Lower leg skin (tissue), 4 donors: Measurements from ENCODE around the gene CTDSP1. TPM values are rescaled to one million over a fixed set of nuclear protein-coding genes. Genes with fewer than 3 reads are reported as not detected.

Source experiments
- microRNA counts, 2 donors: library from miRNA; unstranded; fragments of <30 nt; microRNA quantifications; one replicate each; lab custom pipeline; 2016
- microRNA-seq, 2 donors: library from miRNA; unstranded; fragments of <30 nt; microRNA quantifications; one replicate each; pipeline ENCODE4, GENCODE V29; 2016; ENCODE audit warnings: borderline replicate concordance in 2 of 2, borderline number of aligned reads in 1 of 2
- total RNA-seq, 4 donors: library from RNA; depleted of rRNA; stranded (reverse); fragments of >200 nt; gene quantifications; one replicate each; pipeline ENCODE4 v1.1.0, GENCODE V29; 2016

Gene CTDSP1
- total RNA-seq, 4 donors from 2014 or later = 64.8 to 108 (median 99.9) TPM

MicroRNA genes within 50 kb of the gene (microRNA counts, 767-probe panel; counts per million panel counts)
- microRNA hsa-miR-26b-5p (lab: Ali Mortazavi, UCI) = 14,920 to 17,132 counts per million in 2 donors

Small RNA genes within 50 kb of the gene (microRNA-seq; reads per million reads assigned to microRNA genes)
- 95,886 to 97,431 reads per million in 2 donors for gene MIR26B

Other genes starting within 250 kb of the CTDSP1 start
- under 1 TPM in 2 of 4 donors, not detected in 2; 0.15 to 0.46 TPM for gene CXCR1, start 232.9 kb upstream of the CTDSP1 start, total RNA-seq
- gene ARPC2, start 182.7 kb upstream of the CTDSP1 start, total RNA-seq = 100 to 1,000 TPM; 233 to 344 (median 300) TPM
- 1 to 10 TPM in 3 of 4 donors, under 1 TPM in 1; 0.34 to 1.7 (median 1.4) TPM for gene GPBAR1, start 138.9 kb upstream of the CTDSP1 start, total RNA-seq
- gene AAMP, start 129.7 kb upstream of the CTDSP1 start, total RNA-seq = 100 to 1,000 TPM; 142 to 171 (median 151) TPM
- 10 to 100 TPM; 26.6 to 60.6 (median 43.3) TPM for gene PNKD, start 129.3 kb upstream of the CTDSP1 start, total RNA-seq
- 100 to 1,000 TPM; 205 to 318 (median 287) TPM for gene TMBIM1, start 107.4 kb upstream of the CTDSP1 start, total RNA-seq
- gene CATIP, start 43.0 kb upstream of the CTDSP1 start, total RNA-seq = not detected
- 1 to 10 TPM; 2.2 to 4.6 (median 3.5) TPM for gene SLC11A1, start 17.6 kb upstream of the CTDSP1 start, total RNA-seq
- gene VIL1, start 19.3 kb downstream of the CTDSP1 start, total RNA-seq = under 1 TPM in 2 of 4 donors, not detected in 2; 0.84 to 0.98 TPM
- 10 to 100 TPM; 10.5 to 12.0 (median 11.4) TPM for gene USP37, start 168.5 kb downstream of the CTDSP1 start, total RNA-seq
- gene CNOT9, start 169.0 kb downstream of the CTDSP1 start, total RNA-seq = 10 to 100 TPM; 30.1 to 39.1 (median 34.5) TPM
- 1 to 10 TPM in 1 of 4 donors, under 1 TPM in 3; 0.34 to 2.7 (median 0.59) TPM for gene PLCD4, start 208.0 kb downstream of the CTDSP1 start, total RNA-seq